ENCODE results near the gene FBXL19. TPM values are rescaled to one million over a fixed set of nuclear protein-coding genes. Genes with fewer than 3 reads are reported as not detected.

Gene FBXL19
- total and polyA plus RNA-seq, 9 of the 15 experiments (the other 6 are each of a cell fraction or from before 2014, with no cell fraction given), result 0.13 to 48.0 (median 13.5) TPM; not detected in 1

DNA sequence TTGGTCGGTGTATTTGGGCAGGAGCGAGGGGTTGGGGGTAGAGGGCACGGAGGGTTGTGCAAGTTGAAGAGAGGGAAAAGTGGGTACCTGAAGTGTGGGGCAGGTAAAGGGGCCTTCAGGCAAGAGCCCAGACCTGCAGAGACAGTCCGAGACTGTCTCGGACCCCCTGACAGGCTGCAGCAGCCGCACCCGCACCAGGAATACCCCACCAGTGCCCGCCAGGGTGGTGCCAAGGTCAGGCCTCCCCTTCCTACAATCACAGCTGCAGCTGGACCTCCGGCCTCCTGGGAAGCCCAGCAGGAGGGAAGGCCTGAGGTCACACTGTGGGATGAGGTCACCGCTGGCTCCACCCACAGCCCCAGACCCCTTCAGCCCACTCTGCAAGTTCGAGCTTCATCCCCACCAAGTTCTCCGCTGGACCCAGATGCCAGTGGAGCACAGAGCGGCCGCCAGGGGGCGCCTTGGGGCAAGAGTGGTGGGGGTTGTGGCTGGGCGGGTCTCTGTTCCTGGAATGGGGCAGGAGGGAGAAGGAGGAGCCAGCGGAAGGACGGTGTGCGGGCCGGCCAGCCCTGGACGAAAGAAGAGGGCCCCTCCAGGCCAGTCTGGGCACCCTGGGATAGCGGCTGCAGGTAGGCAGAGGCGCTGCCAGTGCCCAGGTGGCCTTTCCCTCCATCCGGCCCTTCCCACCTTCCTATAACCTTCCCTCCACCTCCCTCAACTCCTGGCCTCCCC is 61.5 kb downstream of the FBXL19 start, which contains the start of gene HSD3B7 (continued):
- TF ChIP-seq REST (IDR thresholded peaks at IDR 0.05; ENCODE audit: borderline replicate concordance), result peak; percentile 84
- no peak for TF ChIP-seq REST (CRISPR knock-in tag; IDR thresholded peaks at IDR 0.05; ENCODE audit: low read depth)
- no peak for TF ChIP-seq CHD2 (IDR thresholded peaks at IDR 0.05; ENCODE audit: low read depth, low read length)
- TF ChIP-seq ATF2 (CRISPR knock-in tag; IDR thresholded peaks at IDR 0.05), result no peak
- TF ChIP-seq, protein P1, sequence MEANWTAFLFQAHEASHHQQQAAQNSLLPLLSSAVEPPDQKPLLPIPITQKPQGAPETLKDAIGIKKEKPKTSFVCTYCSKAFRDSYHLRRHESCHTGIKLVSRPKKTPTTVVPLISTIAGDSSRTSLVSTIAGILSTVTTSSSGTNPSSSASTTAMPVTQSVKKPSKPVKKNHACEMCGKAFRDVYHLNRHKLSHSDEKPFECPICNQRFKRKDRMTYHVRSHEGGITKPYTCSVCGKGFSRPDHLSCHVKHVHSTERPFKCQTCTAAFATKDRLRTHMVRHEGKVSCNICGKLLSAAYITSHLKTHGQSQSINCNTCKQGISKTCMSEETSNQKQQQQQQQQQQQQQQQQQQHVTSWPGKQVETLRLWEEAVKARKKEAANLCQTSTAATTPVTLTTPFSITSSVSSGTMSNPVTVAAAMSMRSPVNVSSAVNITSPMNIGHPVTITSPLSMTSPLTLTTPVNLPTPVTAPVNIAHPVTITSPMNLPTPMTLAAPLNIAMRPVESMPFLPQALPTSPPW (CRISPR knock-in tag; IDR thresholded peaks at IDR 0.05), result peak; percentile 88
- 0 out of 2 replicates have a peak, but pooled peaks have one; percentile 16 for TF ChIP-seq KLF1 (tag; IDR thresholded peaks at IDR 0.05)
- no peak for TF ChIP-seq EWSR1 (IDR thresholded peaks at IDR 0.05; ENCODE audit: borderline replicate concordance, low read depth, partially characterized antibody)
- TF ChIP-seq PHF21A (IDR thresholded peaks at IDR 0.05; ENCODE audit: borderline replicate concordance, low read depth), result peak; percentile 29; the same call in 1 of the 2 replicates
- peak; percentile 46; the same call in 1 of the 2 replicates for TF ChIP-seq KLF10 (CRISPR knock-in tag; IDR thresholded peaks at IDR 0.05)
- TF ChIP-seq TCF3 (CRISPR knock-in tag; IDR thresholded peaks at IDR 0.05), result peak; percentile 34; the same call in 1 of the 2 replicates
- peak; percentile 62; the same call in 1 of the 2 replicates for TF ChIP-seq HNRNPL (IDR thresholded peaks at IDR 0.05; ENCODE audit: low read depth, low read length)
- no peak for TF ChIP-seq HMG20B (CRISPR knock-in tag; IDR thresholded peaks at IDR 0.05)
- TF ChIP-seq PTTG1 (tag; IDR thresholded peaks at IDR 0.05; ENCODE audit: low read depth), result no peak
- TF ChIP-seq CXXC5 (CRISPR knock-in tag; IDR thresholded peaks at IDR 0.05), result no peak; the same call in 1 of the 2 replicates
- TF ChIP-seq SAFB2 (IDR thresholded peaks at IDR 0.05; ENCODE audit: borderline replicate concordance, low read depth, low read length, severe bottlenecking), result no peak
- peak; percentile 12; the same call in 1 of the 2 replicates for TF ChIP-seq TEAD4 (IDR thresholded peaks at IDR 0.05; ENCODE audit: low read length)
- TF ChIP-seq TEAD4 (CRISPR knock-in tag; IDR thresholded peaks at IDR 0.05; ENCODE audit: borderline replicate concordance), result no peak
- no peak for TF ChIP-seq CHCHD3 (CRISPR knock-in tag; IDR thresholded peaks at IDR 0.05)

All from K562 (cell line).